SK-N-SH treated with all-trans-retinoic acid at 6 μM for 48 hours (cell line): Measurements from ENCODE around the gene SHC4.

Experiments used
- ATAC-seq: fragments of 200-7000 bp; cut with Tn5 transposase; 3 replicates; pipeline ENCODE4 v1.9.1; 2020; ENCODE audit warnings: mild to moderate bottlenecking, moderate library complexity
- ARNTL ChIP-seq: fragments of 450-650 bp; formaldehyde crosslinking; IDR thresholded peaks from 2 replicates; pipeline ENCODE4 v1.5.0; 2020; ENCODE audit warnings: low read depth, mild to moderate bottlenecking, moderate library complexity, borderline replicate concordance
- BACH2 ChIP-seq: fragments of 250-450 bp; sonication (Bioruptor Pico); IDR thresholded peaks from 2 replicates; pipeline ENCODE4 v1.9.0; 2021; ENCODE audit warnings: mild to moderate bottlenecking, borderline replicate concordance
- CSDC2 ChIP-seq: fragments of 250-450 bp; sonication (Bioruptor Pico); IDR thresholded peaks from 2 replicates; pipeline ENCODE4 v1.5.0; 2020; ENCODE audit warnings: mild to moderate bottlenecking, moderate library complexity
- CSRNP3 ChIP-seq: fragments of 250-450 bp; sonication (Bioruptor Pico); IDR thresholded peaks from 2 replicates; pipeline ENCODE4 v1.5.1; 2021; ENCODE audit warnings: mild to moderate bottlenecking, moderate library complexity
- ESRRG ChIP-seq: fragments of 250-450 bp; sonication (Bioruptor Pico); IDR thresholded peaks from 2 replicates; pipeline ENCODE4 v1.6.1; 2021; ENCODE audit warnings: mild to moderate bottlenecking
- GLIS3 ChIP-seq: fragments of 250-450 bp; sonication (Bioruptor Pico); IDR thresholded peaks from 2 replicates; pipeline ENCODE4 v1.5.0; 2020; ENCODE audit warnings: mild to moderate bottlenecking, moderate library complexity
- ISL1 ChIP-seq: fragments of 250-450 bp; sonication (Bioruptor Pico); IDR thresholded peaks from 2 replicates; pipeline ENCODE4 v2.1.2; 2022; ENCODE audit warnings: mild to moderate bottlenecking, moderate library complexity
- OSR1 ChIP-seq: fragments of 250-450 bp; sonication (Bioruptor Pico); IDR thresholded peaks from 2 replicates; pipeline ENCODE4 v1.8.0; 2022; ENCODE audit warnings: moderate library complexity, mild to moderate bottlenecking, inconsistent platforms
- PATZ1 ChIP-seq: fragments of 250-450 bp; sonication (Bioruptor Pico); IDR thresholded peaks from 2 replicates; pipeline ENCODE4 v1.8.0; 2020; ENCODE audit warnings: mild to moderate bottlenecking, moderate library complexity, borderline replicate concordance
- POU6F1 ChIP-seq: fragments of 250-450 bp; sonication (Bioruptor Pico); IDR thresholded peaks from 2 replicates; pipeline ENCODE4 v1.8.0; 2021; ENCODE audit warnings: low read depth, mild to moderate bottlenecking, moderate library complexity, borderline replicate concordance
- PPARA ChIP-seq: fragments of 250-450 bp; sonication (Bioruptor Pico); IDR thresholded peaks from 2 replicates; pipeline ENCODE4 v1.5.0; 2020; ENCODE audit warnings: mild to moderate bottlenecking, borderline replicate concordance
- RARB ChIP-seq: fragments of 250-450 bp; sonication (Bioruptor Pico); IDR thresholded peaks from 2 replicates; pipeline ENCODE4 v1.8.0; 2021; ENCODE audit warnings: mild to moderate bottlenecking, moderate library complexity
- SNAI2 ChIP-seq: fragments of 250-450 bp; sonication (Bioruptor Pico); IDR thresholded peaks from 2 replicates; pipeline ENCODE4 v1.5.0; 2020; ENCODE audit warnings: mild to moderate bottlenecking, moderate library complexity
- TCF4 ChIP-seq: fragments of 250-450 bp; sonication (Bioruptor Pico); IDR thresholded peaks from 2 replicates; pipeline ENCODE4 v1.8.0; 2021; ENCODE audit warnings: mild to moderate bottlenecking, moderate library complexity, borderline replicate concordance
- TOX ChIP-seq: fragments of 250-450 bp; sonication (Bioruptor Pico); IDR thresholded peaks from 2 replicates; pipeline ENCODE4 v1.8.0; 2021; ENCODE audit warnings: mild to moderate bottlenecking, moderate library complexity, borderline replicate concordance
- TSHZ2 ChIP-seq: fragments of 250-450 bp; sonication (Bioruptor Pico); IDR thresholded peaks from 2 replicates; pipeline ENCODE4 v1.5.0; 2020; ENCODE audit warnings: mild to moderate bottlenecking, moderate library complexity
- ZFP3 ChIP-seq: fragments of 250-450 bp; sonication (Bioruptor Pico); IDR thresholded peaks from 2 replicates; pipeline ENCODE4 v1.5.0; 2020; ENCODE audit warnings: mild to moderate bottlenecking, moderate library complexity
- ZFP30 ChIP-seq: fragments of 450-650 bp; formaldehyde crosslinking; IDR thresholded peaks from 2 replicates; pipeline ENCODE4 v1.5.0; 2022; ENCODE audit warnings: mild to moderate bottlenecking, moderate library complexity
- ZNF565 ChIP-seq: fragments of 450-650 bp; formaldehyde crosslinking; conservative IDR thresholded peaks from 2 replicates; pipeline ENCODE4 v1.5.0; 2020; ENCODE audit warnings: low read depth, mild to moderate bottlenecking, moderate library complexity
- ZNF70 ChIP-seq: fragments of 450-650 bp; formaldehyde crosslinking; IDR thresholded peaks from 2 replicates; pipeline ENCODE4 v1.5.0; 2020; ENCODE audit warnings: mild to moderate bottlenecking, moderate library complexity
- ZNF8 ChIP-seq: fragments of 450-650 bp; formaldehyde crosslinking; IDR thresholded peaks from 2 replicates; pipeline ENCODE4 v1.5.0; 2020; ENCODE audit warnings: mild to moderate bottlenecking, moderate library complexity

Gene SHC4

GRCh38 chr15:48941904-48942303 lies 21.8 kb downstream of the SHC4 start:
- ATAC-seq: no peak
- TF ChIP-seq TOX: no peak
- TF ChIP-seq ZNF70 (CRISPR knock-in tag): no peak
- no peak for TF ChIP-seq ARNTL
- TF ChIP-seq ZNF565 (CRISPR knock-in tag): no peak
- no peak for TF ChIP-seq ISL1 (CRISPR knock-in tag)
- TF ChIP-seq CSRNP3 (CRISPR knock-in tag): no peak
- no peak for TF ChIP-seq SNAI2 (CRISPR knock-in tag)
- no peak for TF ChIP-seq CSDC2 (CRISPR knock-in tag)
- TF ChIP-seq PATZ1 (CRISPR knock-in tag): no peak
- TF ChIP-seq PPARA: no peak
- no peak for TF ChIP-seq ESRRG (CRISPR knock-in tag)
- TF ChIP-seq GLIS3 (CRISPR knock-in tag): no peak
- no peak for TF ChIP-seq TSHZ2 (CRISPR knock-in tag)
- no peak for TF ChIP-seq RARB (CRISPR knock-in tag)
- TF ChIP-seq ZFP30 (CRISPR knock-in tag): no peak
- TF ChIP-seq BACH2 (CRISPR knock-in tag): no peak
- TF ChIP-seq TCF4 (CRISPR knock-in tag): no peak
- no peak for TF ChIP-seq ZFP3
- no peak for TF ChIP-seq POU6F1 (CRISPR knock-in tag)

GRCh38 chr15:48940508-48940907 lies 23.2 kb downstream of the SHC4 start:
- peak; percentile 73 for ATAC-seq
- TF ChIP-seq TOX (peak; percentile 75; the same call in 1 of the 2 replicates), RARB (CRISPR knock-in tag) (no peak)
- TF ChIP-seq, all 23 proteins: peak for 1

- ATAC-seq: peak; percentile 88
- no peak for TF ChIP-seq ZNF8 (CRISPR knock-in tag)
- TF ChIP-seq POU6F1 (CRISPR knock-in tag): no peak
- peak; percentile 40; the same call in 1 of the 2 replicates for TF ChIP-seq TOX
- peak; percentile 86; the same call in 1 of the 2 replicates for TF ChIP-seq OSR1
- no peak for TF ChIP-seq ZFP30 (CRISPR knock-in tag)
- TF ChIP-seq CSRNP3 (CRISPR knock-in tag): no peak
- 0 out of 2 replicates have a peak, but pooled peaks have one; percentile 24 for TF ChIP-seq PATZ1 (CRISPR knock-in tag)
- TF ChIP-seq ZNF565 (CRISPR knock-in tag): no peak
- no peak for TF ChIP-seq TSHZ2 (CRISPR knock-in tag)
- no peak for TF ChIP-seq ZNF70 (CRISPR knock-in tag)
- peak; percentile 85; the same call in 1 of the 2 replicates for TF ChIP-seq CSDC2 (CRISPR knock-in tag)
- TF ChIP-seq ZFP3: peak; percentile 83; the same call in 1 of the 2 replicates
- no peak for TF ChIP-seq ARNTL
- no peak for TF ChIP-seq GLIS3 (CRISPR knock-in tag)
These were observed 24.1 kb downstream of the SHC4 start for GRCh38 chr15:48939648-48940047.
